Endothelial cell of umbilical vein (primary cell): ENCODE results near the gene C10orf105.

Source experiments
- JUN ChIP-seq: IDR thresholded peaks from 2 replicates; pipeline ENCODE4 v1.6.1; 2011; ENCODE audit warnings: borderline replicate concordance, low read depth; ENCODE audit not compliant: insufficient read length, insufficient read depth
- POLR2A ChIP-seq: IDR thresholded peaks from 2 replicates; pipeline ENCODE4 v1.6.1; 2012; ENCODE audit warnings: low read depth, mild to moderate bottlenecking, control low read depth, low read length
- POLR2AphosphoS5 ChIP-seq: IDR thresholded peaks from 2 replicates; pipeline ENCODE4 v1.6.1; 2012; ENCODE audit warnings: low read depth, mild to moderate bottlenecking, control low read depth, low read length, moderate library complexity; ENCODE audit not compliant: insufficient read depth
- TF ChIP-seq, protein P1 (sequence below), 2 donors: IDR thresholded peaks; 1 replicate in 1 of 2; 2 replicates in 1 of 2; pipeline ENCODE4 v1.5.1; 2011; ENCODE audit warnings: low read length in 2 of 2, mild to moderate bottlenecking in 2 of 2, moderate library complexity in 2 of 2, control low read depth in 1 of 2, inconsistent platforms in 1 of 2, low read depth in 1 of 2; ENCODE audit not compliant: insufficient read depth in 1 of 2; ENCODE audit errors: extremely low read depth in 1 of 2

DNA sequence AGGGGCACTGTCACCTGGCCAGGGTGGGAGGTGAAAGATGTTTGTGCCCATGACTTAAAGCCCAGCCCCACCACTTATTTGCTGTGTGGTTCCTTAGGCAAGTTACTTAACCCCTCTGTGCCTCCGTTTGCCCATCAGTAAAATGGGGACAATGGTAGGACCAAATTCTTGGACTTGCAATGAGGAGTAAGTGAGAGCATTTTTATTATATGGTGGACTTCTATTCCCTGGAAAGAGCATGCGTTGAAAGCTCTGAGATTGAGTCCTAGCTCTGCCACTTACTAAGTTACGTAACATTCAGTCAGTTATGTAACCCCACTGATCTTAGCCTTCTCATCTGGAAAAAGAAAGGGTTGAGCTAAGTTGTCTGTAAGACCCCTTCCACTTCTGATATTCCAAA lies 35.0 kb upstream of the C10orf105 start:
- TF ChIP-seq, protein P1, sequence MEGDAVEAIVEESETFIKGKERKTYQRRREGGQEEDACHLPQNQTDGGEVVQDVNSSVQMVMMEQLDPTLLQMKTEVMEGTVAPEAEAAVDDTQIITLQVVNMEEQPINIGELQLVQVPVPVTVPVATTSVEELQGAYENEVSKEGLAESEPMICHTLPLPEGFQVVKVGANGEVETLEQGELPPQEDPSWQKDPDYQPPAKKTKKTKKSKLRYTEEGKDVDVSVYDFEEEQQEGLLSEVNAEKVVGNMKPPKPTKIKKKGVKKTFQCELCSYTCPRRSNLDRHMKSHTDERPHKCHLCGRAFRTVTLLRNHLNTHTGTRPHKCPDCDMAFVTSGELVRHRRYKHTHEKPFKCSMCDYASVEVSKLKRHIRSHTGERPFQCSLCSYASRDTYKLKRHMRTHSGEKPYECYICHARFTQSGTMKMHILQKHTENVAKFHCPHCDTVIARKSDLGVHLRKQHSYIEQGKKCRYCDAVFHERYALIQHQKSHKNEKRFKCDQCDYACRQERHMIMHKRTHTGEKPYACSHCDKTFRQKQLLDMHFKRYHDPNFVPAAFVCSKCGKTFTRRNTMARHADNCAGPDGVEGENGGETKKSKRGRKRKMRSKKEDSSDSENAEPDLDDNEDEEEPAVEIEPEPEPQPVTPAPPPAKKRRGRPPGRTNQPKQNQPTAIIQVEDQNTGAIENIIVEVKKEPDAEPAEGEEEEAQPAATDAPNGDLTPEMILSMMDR (IDR thresholded peaks at IDR 0.05; ENCODE audit: extremely low read depth in 1 of 2, insufficient read depth in 1 of 2, low read depth in 1 of 2, low read length in 2 of 2): no peak
- TF ChIP-seq POLR2A (no peak), JUN (no peak), POLR2AphosphoS5 (no peak)
